HL-60 (cell line): Measurements from ENCODE around the gene OPRL1.
"Not testable (repeated sequence)": the region's sequence is repeated elsewhere in the genome, so short reads cannot be mapped to it uniquely, and the experiment has no call there.

Experiments used
- CTCF ChIP-seq: IDR thresholded peaks from one replicate; pipeline ENCODE4 v1.5.1; 2011; ENCODE audit warnings: low read length, control low read depth, inconsistent platforms; ENCODE audit not compliant: insufficient read depth
- POLR2AphosphoS5 ChIP-seq: IDR thresholded peaks from 2 replicates; pipeline ENCODE4 v1.6.1; 2012; ENCODE audit warnings: low read depth

GRCh38 chr20:64087226-64087825 lies 7.4 kb downstream of the OPRL1 start:
- not testable (repeated sequence) for TF ChIP-seq CTCF, POLR2AphosphoS5
